Stimulated activated CD8-positive, alpha-beta memory T cell treated with anti-CD3 and anti-CD28 coated beads, Interleukin-15, amount 100 ng/mL, for 1 hour (primary cell): Measurements from ENCODE around the gene VPS33A.
"Not testable (repeated sequence)": the region's sequence is repeated elsewhere in the genome, so short reads cannot be mapped to it uniquely, and the experiment has no call there.

Experiments
- DNase-seq: peaks from one replicate; pipeline ENCODE4 v3.0.0-alpha.2; 2020; ENCODE audit warnings: low read depth

The VPS33A gene

GRCh38 chr12:122204167-122205052 lies 61.9 kb downstream of the VPS33A start:
- DNase-seq = no peak

GRCh38 chr12:122203301-122204166 lies 62.8 kb downstream of the VPS33A start, which contains the start of gene B3GNT4:
Gene B3GNT4 (plus strand): TSS chr12:122203709. CDS start chr12:122204619, 910 bp downstream.
- peak; percentile 43 for DNase-seq

- DNase-seq = not testable (repeated sequence)
These were observed 63.5 kb downstream of the VPS33A start for GRCh38 chr12:122202811-122203210.

- no peak for DNase-seq
These were observed 64.3 kb downstream of the VPS33A start for GRCh38 chr12:122202017-122202416.

GRCh38 chr12:122201381-122201780 lies 64.9 kb downstream of the VPS33A start:
- DNase-seq = no peak

GRCh38 chr12:122200541-122201175 lies 65.6 kb downstream of the VPS33A start:
- no peak for DNase-seq

- no peak for DNase-seq
These were observed 66.6 kb downstream of the VPS33A start for GRCh38 chr12:122199484-122200355.

- no peak for DNase-seq
These were observed 68.7 kb downstream of the VPS33A start for GRCh38 chr12:122197612-122197966.

GRCh38 chr12:122195405-122195804 lies 70.9 kb downstream of the VPS33A start:
- no peak for DNase-seq

GRCh38 chr12:122194804-122195203 lies 71.5 kb downstream of the VPS33A start:
- DNase-seq = no peak

GRCh38 chr12:122192441-122192840 lies 73.9 kb downstream of the VPS33A start:
- DNase-seq = no peak

GRCh38 chr12:122190842-122191668 lies 75.2 kb downstream of the VPS33A start:
- DNase-seq = peak; percentile 48

GRCh38 chr12:122189626-122190475 lies 76.4 kb downstream of the VPS33A start:
- DNase-seq = no peak

- no peak for DNase-seq
These were observed 78.8 kb downstream of the VPS33A start for GRCh38 chr12:122187466-122187865.

GRCh38 chr12:122185494-122186082 lies 80.7 kb downstream of the VPS33A start:
- no peak for DNase-seq

GRCh38 chr12:122185079-122185478 lies 81.2 kb downstream of the VPS33A start:
- no peak for DNase-seq

- no peak for DNase-seq
These were observed 81.8 kb downstream of the VPS33A start for GRCh38 chr12:122184517-122184916.

GRCh38 chr12:122183588-122183940 lies 82.7 kb downstream of the VPS33A start:
- no peak for DNase-seq

- DNase-seq = no peak
These were observed 83.3 kb downstream of the VPS33A start, which contains the start of gene LRRC43 for GRCh38 chr12:122182887-122183587. Gene LRRC43 (plus strand): TSS chr12:122183123. CDS start chr12:122183145, 22 bp downstream.
